ENCODE results near the gene INTS7. TPM values are rescaled to one million over a fixed set of nuclear protein-coding genes. Genes with fewer than 3 reads are reported as not detected.
A peak's percentile ranks its signal among the peaks of the same experiment; 100 is the strongest.

INTS7 gene
- total RNA-seq, 3 donors from 2014 or later: 13.3 to 16.0 (median 13.3) TPM

GRCh38 chr1:212021563-212021962 lies 13.8 kb downstream of the INTS7 start:
- no peak for DNase-seq
- Histone ChIP-seq H3K4me3 (no peak overlapping the region), H3K36me3 (ENCODE audit: low read depth) (no peaks in the 10 kb centered on the region), H3K9me3 (no peaks in the 10 kb centered on the region), H3K4me1 (ENCODE audit: low read depth) (no peaks in the 10 kb centered on the region)
- no peak for TF ChIP-seq CTCF (IDR thresholded peaks at IDR 0.05)
- ATAC-seq: no peak
- intact Hi-C loops (cut with DNase I, micrococcal nuclease): no loop called here

GRCh38 chr1:212020975-212021374 lies 14.4 kb downstream of the INTS7 start:
- intact Hi-C loops (cut with DNase I, micrococcal nuclease): no loop called here
- H3K4me3 ChIP-seq: no peak overlapping the region
- no peaks in the 10 kb centered on the region for H3K4me1 ChIP-seq (ENCODE audit: low read depth)
- no peak for ATAC-seq
- no peak for DNase-seq
- no peaks in the 10 kb centered on the region for H3K9me3 ChIP-seq
- no peak for TF ChIP-seq CTCF (IDR thresholded peaks at IDR 0.05)
- H3K36me3 ChIP-seq (ENCODE audit: low read depth): no peaks in the 10 kb centered on the region

GRCh38 chr1:212013672-212014071 lies 21.7 kb downstream of the INTS7 start:
- no peak for DNase-seq

GRCh38 chr1:212012034-212012740 lies 23.2 kb downstream of the INTS7 start:
- Histone ChIP-seq H3K9me3 (peaks cover 4% of the 10 kb centered on the region), H3K4me1 (ENCODE audit: low read depth) (no peaks in the 10 kb centered on the region), H3K36me3 (ENCODE audit: low read depth) (no peaks in the 10 kb centered on the region), H3K4me3 (no peak overlapping the region)
- ATAC-seq: peak; percentile 98
- intact Hi-C loops (cut with DNase I, micrococcal nuclease): no loop called here
- peak in 2 of 3 donors; percentile 62 to 79 for DNase-seq
- TF ChIP-seq CTCF (IDR thresholded peaks at IDR 0.05): peak; percentile 88

More at GRCh38 chr1:212013672-212014071, 21.7 kb downstream of the INTS7 start:
- intact Hi-C loops (cut with DNase I, micrococcal nuclease): no loop called here
- ATAC-seq: no peak
- TF ChIP-seq CTCF (IDR thresholded peaks at IDR 0.05): no peak
- Histone ChIP-seq H3K4me1 (ENCODE audit: low read depth) (no peaks in the 10 kb centered on the region), H3K36me3 (ENCODE audit: low read depth) (no peaks in the 10 kb centered on the region), H3K4me3 (no peak overlapping the region), H3K9me3 (peaks cover 4% of the 10 kb centered on the region)

GRCh38 chr1:212010004-212010403 lies 25.4 kb downstream of the INTS7 start:
- ATAC-seq (no peak), DNase-seq (no peak)
- H3K4me3 ChIP-seq: no peak overlapping the region
- intact Hi-C loops (cut with DNase I, micrococcal nuclease): no loop called here
- H3K4me1 ChIP-seq (ENCODE audit: low read depth): no peaks in the 10 kb centered on the region
- H3K9me3 ChIP-seq: peaks cover 4% of the 10 kb centered on the region
- H3K36me3 ChIP-seq (ENCODE audit: low read depth): no peaks in the 10 kb centered on the region
- TF ChIP-seq CTCF (IDR thresholded peaks at IDR 0.05): no peak
